ENCODE data around the gene MMEL1. TPM values are rescaled to one million over a fixed set of nuclear protein-coding genes. Genes with fewer than 3 reads are reported as not detected.

The MMEL1 gene
- polyA plus RNA-seq, 4 donors = 7.6 to 35.4 (median 22.7) TPM

GRCh38 chr1:2546515-2547209, 86.2 kb downstream of the MMEL1 start:
- H3K9me3 ChIP-seq (ENCODE audit: control insufficient read depth in 2 of 2, insufficient read depth in 1 of 2, low read depth in 1 of 2, low read length in 1 of 2) = no peaks in the 10 kb centered on the region
- no peak for FAIRE-seq
- DNase-seq = peak; percentile 93 to 95
- H3K27ac ChIP-seq (ENCODE audit: low read depth in 1 of 3, low read length in 2 of 3) = peak overlapping the region; percentile 86 to 97 (median 92)
- no peaks in the 10 kb centered on the region for H3K27me3 ChIP-seq (ENCODE audit: control insufficient read depth in 3 of 3, insufficient read depth in 3 of 3, low read length in 3 of 3)
- 0 to 1% (median 1%) methylated on average over 44 to 52 of the region's 52 CpGs for WGBS, 3 donors
- peaks cover 0 to 25% (median 0%) of the 10 kb centered on the region in 3 donors for H3K36me3 ChIP-seq (ENCODE audit: control insufficient read depth in 3 of 3, insufficient read depth in 2 of 3, low read depth in 1 of 3, low read length in 3 of 3)
- peaks cover 0 to 72% (median 6%) of the 10 kb centered on the region in 3 donors for H3K4me1 ChIP-seq (ENCODE audit: control insufficient read depth in 3 of 3, insufficient read depth in 2 of 3, low read depth in 1 of 3, low read length in 2 of 3)
- peak overlapping the region; percentile 47 to 64 (median 57) for H3K4me3 ChIP-seq (ENCODE audit: low read depth in 1 of 3, low read length in 3 of 3)

- no peak for FAIRE-seq
- Histone ChIP-seq H3K4me1 (ENCODE audit: control insufficient read depth in 3 of 3, insufficient read depth in 2 of 3, low read depth in 1 of 3, low read length in 2 of 3) (peaks cover 0 to 78% (median 8%) of the 10 kb centered on the region in 3 donors), H3K36me3 (ENCODE audit: control insufficient read depth in 3 of 3, insufficient read depth in 2 of 3, low read depth in 1 of 3, low read length in 3 of 3) (peaks cover 0 to 19% (median 0%) of the 10 kb centered on the region in 3 donors), H3K27ac (ENCODE audit: low read depth in 1 of 3, low read length in 2 of 3) (peak overlapping the region; percentile 84 to 97 (median 86)), H3K27me3 (ENCODE audit: control insufficient read depth in 3 of 3, insufficient read depth in 3 of 3, low read length in 3 of 3) (peaks cover 0 to 3% (median 0%) of the 10 kb centered on the region in 3 donors), H3K4me3 (ENCODE audit: low read depth in 1 of 3, low read length in 3 of 3) (peak overlapping the region; percentile 47 to 64 (median 57)), H3K9me3 (ENCODE audit: control insufficient read depth in 2 of 2, insufficient read depth in 1 of 2, low read depth in 1 of 2, low read length in 1 of 2) (no peaks in the 10 kb centered on the region)
- DNase-seq = peak; percentile 87 to 92
- WGBS, 3 donors = 1 to 3% (median 3%) methylated on average over 9 to 43 of the region's 43 CpGs
These were observed 86.9 kb downstream of the MMEL1 start for GRCh38 chr1:2545754-2546514.

- Histone ChIP-seq H3K27me3 (ENCODE audit: control insufficient read depth in 3 of 3, insufficient read depth in 3 of 3, low read length in 3 of 3) (peaks cover 0 to 6% (median 2%) of the 10 kb centered on the region in 3 donors), H3K36me3 (ENCODE audit: control insufficient read depth in 3 of 3, insufficient read depth in 2 of 3, low read depth in 1 of 3, low read length in 3 of 3) (peaks cover 0 to 14% (median 0%) of the 10 kb centered on the region in 3 donors), H3K27ac (ENCODE audit: low read depth in 1 of 3, low read length in 2 of 3) (peak overlapping the region in 2 of 3 donors; percentile 56 to 86), H3K9me3 (ENCODE audit: control insufficient read depth in 2 of 2, insufficient read depth in 1 of 2, low read depth in 1 of 2, low read length in 1 of 2) (no peaks in the 10 kb centered on the region), H3K4me3 (ENCODE audit: low read depth in 1 of 3, low read length in 3 of 3) (no peak overlapping the region), H3K4me1 (ENCODE audit: control insufficient read depth in 3 of 3, insufficient read depth in 2 of 3, low read depth in 1 of 3, low read length in 2 of 3) (peaks cover 0 to 78% (median 10%) of the 10 kb centered on the region in 3 donors)
- no peak for FAIRE-seq
- WGBS, 3 donors = 37 to 55% (median 49%) methylated on average over 18 to 19 of the region's 19 CpGs
- DNase-seq = peak in 1 of 2 donors; percentile 20
These were observed 87.8 kb downstream of the MMEL1 start for GRCh38 chr1:2544875-2545640.

- Histone ChIP-seq H3K4me3 (ENCODE audit: low read depth in 1 of 3, low read length in 3 of 3) (no peak overlapping the region), H3K4me1 (ENCODE audit: control insufficient read depth in 3 of 3, insufficient read depth in 2 of 3, low read depth in 1 of 3, low read length in 2 of 3) (peaks cover 0 to 77% (median 10%) of the 10 kb centered on the region in 3 donors), H3K36me3 (ENCODE audit: control insufficient read depth in 3 of 3, insufficient read depth in 2 of 3, low read depth in 1 of 3, low read length in 3 of 3) (peaks cover 0 to 8% (median 0%) of the 10 kb centered on the region in 3 donors), H3K9me3 (ENCODE audit: control insufficient read depth in 2 of 2, insufficient read depth in 1 of 2, low read depth in 1 of 2, low read length in 1 of 2) (no peaks in the 10 kb centered on the region), H3K27ac (ENCODE audit: low read depth in 1 of 3, low read length in 2 of 3) (peak overlapping the region in 1 of 3 donors; percentile 17), H3K27me3 (ENCODE audit: control insufficient read depth in 3 of 3, insufficient read depth in 3 of 3, low read length in 3 of 3) (peaks cover 0 to 6% (median 3%) of the 10 kb centered on the region in 3 donors)
- 51 to 55% (median 55%) methylated on average over 26 of the region's 26 CpGs for WGBS, 3 donors
- FAIRE-seq = no peak
- peak in 1 of 2 donors; percentile 34 for DNase-seq
These were observed 88.5 kb downstream of the MMEL1 start for GRCh38 chr1:2544093-2544874.

- H3K36me3 ChIP-seq (ENCODE audit: control insufficient read depth in 3 of 3, insufficient read depth in 2 of 3, low read depth in 1 of 3, low read length in 3 of 3) = peaks cover 0 to 4% (median 0%) of the 10 kb centered on the region in 3 donors
- no peak overlapping the region for H3K27ac ChIP-seq (ENCODE audit: low read depth in 1 of 3, low read length in 2 of 3)
- FAIRE-seq (no peak), DNase-seq (peak in 1 of 2 donors; percentile 37)
- H3K9me3 ChIP-seq (ENCODE audit: control insufficient read depth in 2 of 2, insufficient read depth in 1 of 2, low read depth in 1 of 2, low read length in 1 of 2) = no peaks in the 10 kb centered on the region
- 14 to 38% (median 37%) methylated on average over 25 to 26 of the region's 26 CpGs for WGBS, 3 donors
- H3K27me3 ChIP-seq (ENCODE audit: control insufficient read depth in 3 of 3, insufficient read depth in 3 of 3, low read length in 3 of 3) = peaks cover 0 to 8% (median 3%) of the 10 kb centered on the region in 3 donors
- H3K4me1 ChIP-seq (ENCODE audit: control insufficient read depth in 3 of 3, insufficient read depth in 2 of 3, low read depth in 1 of 3, low read length in 2 of 3) = peaks cover 0 to 70% (median 10%) of the 10 kb centered on the region in 3 donors
- H3K4me3 ChIP-seq (ENCODE audit: low read depth in 1 of 3, low read length in 3 of 3) = no peak overlapping the region
These were observed 89.2 kb downstream of the MMEL1 start for GRCh38 chr1:2543543-2544092.

GRCh38 chr1:2542246-2542915, 90.4 kb downstream of the MMEL1 start:
- 35 to 67% (median 55%) methylated on average over 10 to 11 of the region's 11 CpGs for WGBS, 3 donors
- FAIRE-seq = no peak
- H3K27ac ChIP-seq (ENCODE audit: low read depth in 1 of 3, low read length in 2 of 3) = peak overlapping the region in 1 of 3 donors; percentile 19
- no peaks in the 10 kb centered on the region for H3K9me3 ChIP-seq (ENCODE audit: control insufficient read depth in 2 of 2, insufficient read depth in 1 of 2, low read depth in 1 of 2, low read length in 1 of 2)
- peak in 1 of 2 donors; percentile 58 for DNase-seq
- no peaks in the 10 kb centered on the region for H3K36me3 ChIP-seq (ENCODE audit: control insufficient read depth in 3 of 3, insufficient read depth in 2 of 3, low read depth in 1 of 3, low read length in 3 of 3)
- no peak overlapping the region for H3K4me3 ChIP-seq (ENCODE audit: low read depth in 1 of 3, low read length in 3 of 3)
- H3K4me1 ChIP-seq (ENCODE audit: control insufficient read depth in 3 of 3, insufficient read depth in 2 of 3, low read depth in 1 of 3, low read length in 2 of 3) = peaks cover 0 to 58% (median 7%) of the 10 kb centered on the region in 3 donors
- H3K27me3 ChIP-seq (ENCODE audit: control insufficient read depth in 3 of 3, insufficient read depth in 3 of 3, low read length in 3 of 3) = peaks cover 0 to 8% (median 3%) of the 10 kb centered on the region in 3 donors

- Histone ChIP-seq H3K36me3 (ENCODE audit: control insufficient read depth in 3 of 3, insufficient read depth in 2 of 3, low read depth in 1 of 3, low read length in 3 of 3) (no peaks in the 10 kb centered on the region), H3K27me3 (ENCODE audit: control insufficient read depth in 3 of 3, insufficient read depth in 3 of 3, low read length in 3 of 3) (peaks cover 0 to 10% (median 3%) of the 10 kb centered on the region in 3 donors), H3K27ac (ENCODE audit: low read depth in 1 of 3, low read length in 2 of 3) (no peak overlapping the region), H3K4me3 (ENCODE audit: low read depth in 1 of 3, low read length in 3 of 3) (no peak overlapping the region), H3K4me1 (ENCODE audit: control insufficient read depth in 3 of 3, insufficient read depth in 2 of 3, low read depth in 1 of 3, low read length in 2 of 3) (peaks cover 0 to 52% (median 7%) of the 10 kb centered on the region in 3 donors), H3K9me3 (ENCODE audit: control insufficient read depth in 2 of 2, insufficient read depth in 1 of 2, low read depth in 1 of 2, low read length in 1 of 2) (no peaks in the 10 kb centered on the region)
- FAIRE-seq = no peak
- 50 to 67% (median 57%) methylated on average over 25 of the region's 25 CpGs for WGBS, 3 donors
- DNase-seq = peak; percentile 67
These were observed 91.1 kb downstream of the MMEL1 start for GRCh38 chr1:2541619-2542245.
